HepG2 (cell line): ENCODE measurements around the gene RBMY1B. TPM values are rescaled to one million over a fixed set of nuclear protein-coding genes. Genes with fewer than 3 reads are reported as not detected.
"Not testable (repeated sequence)": the region's sequence is repeated elsewhere in the genome, so short reads cannot be mapped to it uniquely, and the experiment has no call there.

Experiments
- ATAC-seq: fragments of 200-7000 bp; cut with Tn5 transposase; 3 replicates; pipeline ENCODE4 v1.9.1; 2020; ENCODE audit warnings: mild to moderate bottlenecking, moderate library complexity
- Bru-seq: library from RNA; stranded (reverse); fragments of 400-500 nt; gene quantifications from one replicate; lab custom pipeline; 2021; lab: Mats Ljungman, UMichigan
- BruChase-seq, 2 experiments: library from RNA; stranded (reverse); fragments of 400-500 nt; gene quantifications; one replicate each; lab custom pipeline; 2021; lab: Mats Ljungman, UMichigan
- BruUV-seq: library from RNA; stranded (reverse); fragments of 400-500 nt; replicated peaks from 2 replicates; lab custom pipeline; 2021; lab: Mats Ljungman, UMichigan
- CTCF ChIA-PET: fragments of 300-600 bp; formaldehyde crosslinking; extraction: SDS; loops from one replicate; lab custom pipeline; 2021; ENCODE audit warnings: low total read pairs, inconsistent platforms, low intra/inter-chr PET ratio; lab: Yijun Ruan, JAX
- POLR2A ChIA-PET: fragments of 350-600 bp; sonication (Branson Sonifier 250); formaldehyde crosslinking; loops from one replicate; lab custom pipeline; 2020; ENCODE audit warnings: antibody characterized with exemption, inconsistent platforms; lab: Yijun Ruan, JAX
- DNase-seq: peaks from one replicate; pipeline ENCODE4 v3.0.0-alpha.2; 2015; ENCODE audit warnings: low spot score
- FAIRE-seq: peaks from 3 replicates; lab custom pipeline; 2011; peaks lifted over from hg19 to GRCh38; lab: Jason Lieb, UNC
- H2AFZ ChIP-seq: one replicate; pipeline ENCODE4 v1.6.1; 2011; ENCODE audit warnings: low read length, inconsistent platforms
- H3K27ac ChIP-seq: fragments of 300-600 bp; 3 replicates; pipeline ENCODE4 v1.8.0; 2011; ENCODE audit warnings: mixed run types, mild to moderate bottlenecking, mixed read lengths, low read length, inconsistent platforms; ENCODE audit not compliant: insufficient read depth; ENCODE audit errors: extremely low read length
- H3K27me3 ChIP-seq, 2 experiments: fragments of 200-600 bp in 1 of 2; 2 replicates in 1 of 2; 3 replicates in 1 of 2; pipeline versions ENCODE4 v1.6.0 to v1.8.0; 2011; ENCODE audit warnings: low read length in 2 of 2, mild to moderate bottlenecking in 2 of 2, moderate library complexity in 2 of 2, inconsistent platforms in 1 of 2; ENCODE audit not compliant: insufficient read depth in 2 of 2, control insufficient read depth in 1 of 2
- H3K36me3 ChIP-seq, 2 experiments: fragments of 200-600 bp in 1 of 2; replicated peaks in 1 of 2; 2 replicates in 1 of 2; 3 replicates in 1 of 2; pipeline versions ENCODE4 v1.5.1 to v1.8.0; 2011; ENCODE audit warnings: low read length in 2 of 2, inconsistent platforms in 1 of 2; ENCODE audit not compliant: insufficient read depth in 2 of 2, control insufficient read depth in 1 of 2
- H3K4me1 ChIP-seq: 2 replicates; pipeline ENCODE4 v1.5.1; 2012; ENCODE audit warnings: low read length, inconsistent platforms; ENCODE audit not compliant: insufficient read depth
- H3K4me2 ChIP-seq: 2 replicates; pipeline ENCODE4 v1.6.0; 2011; ENCODE audit warnings: low read depth, low read length, inconsistent platforms
- H3K4me3 ChIP-seq, 3 experiments: fragments of 200-600 bp in 1 of 3; sonication (generic), shearing (Covaris generic) in 1 of 3; replicated peaks in 1 of 3; 2 replicates each; pipeline ENCODE4 v1.5.1; 2011 to 2016; ENCODE audit warnings: low read length in 3 of 3, inconsistent platforms in 2 of 3, low read depth in 2 of 3, mild to moderate bottlenecking in 2 of 3, control low read depth in 1 of 3, mixed read lengths in 1 of 3; ENCODE audit not compliant: insufficient read depth in 1 of 3
- H3K79me2 ChIP-seq: one replicate; pipeline ENCODE4 v1.6.1; 2011; ENCODE audit warnings: low read length, inconsistent platforms; ENCODE audit not compliant: insufficient read depth
- H3K9ac ChIP-seq: 2 replicates; pipeline ENCODE4 v1.6.0; 2011; ENCODE audit warnings: mild to moderate bottlenecking, low read depth, low read length, inconsistent platforms; ENCODE audit not compliant: insufficient read depth
- H3K9me3 ChIP-seq: 2 replicates; pipeline ENCODE4 v1.5.1; 2012; ENCODE audit warnings: mild to moderate bottlenecking, low read length
- H4K20me1 ChIP-seq: 2 replicates; pipeline ENCODE4 v1.6.0; 2011; ENCODE audit warnings: inconsistent platforms, mild to moderate bottlenecking, low read length, moderate library complexity; ENCODE audit not compliant: insufficient read depth
- MAFF ChIP-seq: IDR thresholded peaks from 2 replicates; pipeline ENCODE4 v1.6.1; 2011; ENCODE audit warnings: low read depth, low read length, improper control_type of control experiment
- MAFK ChIP-seq, 2 experiments: IDR thresholded peaks in 1 of 2; conservative IDR thresholded peaks in 1 of 2; 2 replicates each; pipeline ENCODE4 v1.6.1; 2011; ENCODE audit warnings: improper control_type of control experiment in 2 of 2, low read length in 2 of 2
- WGBS: methylation state at CpG from one replicate; pipeline ENCODE4 v1.1.6; 2017; ENCODE audit warnings: low lambda C conversion rate; 5-methylcytosine and 5-hydroxymethylcytosine counted together
- in situ Hi-C: cut with HindIII; loops from 2 replicates; pipeline ENCODE4 v1.10.0; 2017; ENCODE audit warnings: low pct_unique_long_range_greater_than_20kb; ENCODE audit not compliant: extremely low pct_ligation_motif_present
- intact Hi-C: fragments of 100-400 bp; cut with micrococcal nuclease; formaldehyde crosslinking; loops from one replicate; pipeline ENCODE4 v1.10.0; 2022; ENCODE audit not compliant: unreplicated experiment
- long read RNA-seq, 2 experiments: library from RNA in 1 of 2; library from polyadenylated mRNA in 1 of 2; stranded (forward) in 1 of 2; unstranded in 1 of 2; transcript quantifications; one replicate each; pipeline ENCODE4 v2.0.0, GENCODE V29; 2019 to 2022
- polyA minus RNA-seq, 3 experiments: library from RNA; depleted of rRNA, polyadenylated mRNA; stranded (reverse); fragments of >200 nt; gene quantifications; 2 replicates each; pipeline ENCODE4 v1.2.3, GENCODE V29; 2011; ENCODE audit warnings: low replicate concordance in 1 of 3
- polyA plus RNA-seq, 8 experiments: library from polyadenylated mRNA; depleted of rRNA in 3 of 8; stranded (reverse) in 7 of 8; unstranded in 1 of 8; fragments of >200 nt; fragmentation: Illumina TruSeq in 4 of 8; extraction: Trizol in 4 of 8; gene quantifications; 2 replicates each; pipeline versions ENCODE4 v1.2.1 to v1.2.3, GENCODE V29; 2011 to 2016; ENCODE audit warnings: low read depth in 4 of 8, missing spikeins in 1 of 8, mixed read lengths in 1 of 8; ENCODE audit not compliant: insufficient read depth in 1 of 8
- total RNA-seq, 5 experiments: library from RNA; depleted of rRNA; stranded (reverse); fragments of >200 nt; fragmentation: Illumina TruSeq; extraction: Trizol; gene quantifications; 2 replicates each; pipeline ENCODE4 v1.2.3, GENCODE V29; 2016; ENCODE audit warnings: low read depth in 1 of 5

Gene RBMY1B
- total RNA-seq (2016; rRNA removed; fragmentation: Illumina TruSeq; extraction: Trizol) (not detected in 2 replicates), polyA plus RNA-seq (2011; rRNA removed) (not detected in 2 replicates), polyA minus RNA-seq (2011; rRNA and poly(A)+ RNA removed; ENCODE audit: low replicate concordance) (not detected in 2 replicates), Bru-seq, nascent RNA (not detected), BruChase-seq, experiment 1, labeled RNA remaining after a 6-hour chase (not detected), BruChase-seq, experiment 2, labeled RNA remaining after a 2-hour chase (not detected)
- not detected in 2 replicates for total RNA-seq (2016; cell fraction: cytosol; rRNA removed; fragmentation: Illumina TruSeq; extraction: Trizol; ENCODE audit: low read depth)
- not detected in 2 replicates for total RNA-seq (2016; cell fraction: insoluble cytoplasmic fraction; rRNA removed; fragmentation: Illumina TruSeq; extraction: Trizol)
- total RNA-seq (2016; cell fraction: membrane; rRNA removed; fragmentation: Illumina TruSeq; extraction: Trizol), result not detected in 2 replicates
- total RNA-seq (2016; cell fraction: nucleus; rRNA removed; fragmentation: Illumina TruSeq; extraction: Trizol), result not detected in 2 replicates
- not detected in 2 replicates for polyA plus RNA-seq (2011; cell fraction: cytosol; rRNA removed)
- not detected in 2 replicates for polyA plus RNA-seq (2011; cell fraction: nucleus; rRNA removed)
- polyA plus RNA-seq (2012), result not detected in 2 replicates
- polyA plus RNA-seq (2016; cell fraction: cytosol; fragmentation: Illumina TruSeq; extraction: Trizol; ENCODE audit: low read depth), result not detected in 2 replicates
- not detected in 2 replicates for polyA plus RNA-seq (2016; cell fraction: insoluble cytoplasmic fraction; fragmentation: Illumina TruSeq; extraction: Trizol; ENCODE audit: low read depth)
- polyA plus RNA-seq (2016; cell fraction: membrane; fragmentation: Illumina TruSeq; extraction: Trizol; ENCODE audit: low read depth), result not detected in 2 replicates
- not detected in 2 replicates for polyA plus RNA-seq (2016; cell fraction: nucleus; fragmentation: Illumina TruSeq; extraction: Trizol; ENCODE audit: insufficient read depth, low read depth)
- polyA minus RNA-seq (2011; cell fraction: cytosol; rRNA and poly(A)+ RNA removed), result not detected in 2 replicates
- not detected in 2 replicates for polyA minus RNA-seq (2011; cell fraction: nucleus; rRNA and poly(A)+ RNA removed)
- long read RNA-seq, experiment 1, result 0 reads
- long read RNA-seq, experiment 2, result 0 reads

DNA sequence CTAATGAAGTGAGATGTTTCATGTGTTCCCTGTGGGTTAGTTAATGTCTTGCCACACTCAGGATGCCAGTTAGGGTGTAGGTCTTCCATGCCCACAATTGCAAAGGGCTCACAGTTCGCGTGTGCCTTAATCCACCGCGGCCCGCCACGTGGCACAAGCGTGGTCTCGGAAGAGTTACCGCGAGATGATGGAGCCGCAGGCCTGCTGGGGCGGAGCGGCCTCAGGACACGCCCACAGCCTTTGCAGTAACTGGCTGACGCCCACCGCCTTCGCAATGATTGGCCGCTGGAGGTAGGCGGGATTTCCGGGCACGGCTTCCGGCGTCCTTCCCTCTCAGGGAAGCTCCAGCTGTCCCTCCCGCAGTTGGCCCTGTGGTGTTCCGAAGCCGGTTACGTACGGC is at the start of gene RBMY1B:
Gene RBMY1B (plus strand): TSS at position 301 of the 400 bp plus-strand sequence. CDS start 2,013 bp downstream, outside the sequence.
- BruUV-seq, ATAC-seq, H2AFZ ChIP-seq, H3K27me3 ChIP-seq, FAIRE-seq, H3K4me1 ChIP-seq, POLR2A ChIA-PET, DNase-seq, H3K4me2 ChIP-seq, CTCF ChIA-PET, H3K9ac ChIP-seq, H3K9me3 ChIP-seq, in situ Hi-C loops, H4K20me1 ChIP-seq, H3K27ac ChIP-seq, intact Hi-C loops, H3K36me3 ChIP-seq, H3K4me3 ChIP-seq, H3K79me2 ChIP-seq: not testable (repeated sequence)
- no CpG with 5 or more reads among the region's 28 CpGs for WGBS

DNA sequence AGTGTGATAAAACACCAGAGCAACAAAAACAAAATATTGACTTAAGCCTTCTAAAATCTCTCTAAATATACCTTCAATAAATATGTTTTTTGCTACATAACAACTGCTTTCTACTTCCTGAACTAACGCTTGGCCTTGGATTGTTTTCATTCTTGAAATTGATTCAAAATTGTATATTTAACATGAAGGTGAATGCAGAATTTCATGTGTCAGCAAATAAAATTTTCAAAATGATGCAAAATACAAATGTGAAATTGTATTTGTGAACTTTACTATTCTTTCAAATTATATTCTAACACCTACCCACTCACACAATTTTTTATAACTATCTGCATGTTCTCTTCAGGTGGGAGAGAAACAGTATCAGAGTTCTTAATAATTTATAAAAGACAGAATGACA is 48.2 kb upstream of the RBMY1B start:
- H3K79me2 ChIP-seq, CTCF ChIA-PET, H3K27ac ChIP-seq, POLR2A ChIA-PET, H2AFZ ChIP-seq, H3K9ac ChIP-seq, H3K4me3 ChIP-seq, ATAC-seq, BruUV-seq, H3K4me1 ChIP-seq, H3K4me2 ChIP-seq, intact Hi-C loops, H3K27me3 ChIP-seq, FAIRE-seq, H3K36me3 ChIP-seq, DNase-seq, H4K20me1 ChIP-seq, in situ Hi-C loops: not testable (repeated sequence)
- TF ChIP-seq MAFK (conservative IDR thresholded peaks at IDR 0.05 in 1 of 2, IDR thresholded peaks at IDR 0.05 in 1 of 2; ENCODE audit: low read length in 2 of 2) (peak in 1 of 2 experiments; percentile 72; a peak in 2 of 4 replicates), MAFF (peak; percentile 51; the same call in 1 of the 2 replicates)
- 8% methylated on average over 1 of the region's 1 CpG for WGBS
- peaks cover 15% of the 10 kb centered on the region; the same call in 1 of the 2 replicates for H3K9me3 ChIP-seq
